ENCODE data around the gene L3MBTL4.
"Not testable (repeated sequence)": the region's sequence is repeated elsewhere in the genome, so short reads cannot be mapped to it uniquely, and the experiment has no call there.

L3MBTL4 gene

GRCh38 chr18:6205706-6206105 is 209.0 kb downstream of the L3MBTL4 start:
- H3K27ac ChIP-seq = no peak overlapping the region
- no peak for DNase-seq (ENCODE audit: low read depth, low spot score)

GRCh38 chr18:6204476-6204875 is 210.2 kb downstream of the L3MBTL4 start:
- no peak overlapping the region for H3K27ac ChIP-seq
- DNase-seq (ENCODE audit: low read depth, low spot score) = no peak

GRCh38 chr18:6203791-6204190 is 210.9 kb downstream of the L3MBTL4 start:
- no peak for DNase-seq (ENCODE audit: low read depth, low spot score)

GRCh38 chr18:6202861-6203260 is 211.8 kb downstream of the L3MBTL4 start:
- DNase-seq (ENCODE audit: low read depth, low spot score) = no peak

More at GRCh38 chr18:6203791-6204190, 210.9 kb downstream of the L3MBTL4 start:
- H3K27ac ChIP-seq = no peak overlapping the region

GRCh38 chr18:6200204-6200774 is 214.4 kb downstream of the L3MBTL4 start:
- no peak for DNase-seq (ENCODE audit: low read depth, low spot score)
- no peak overlapping the region for H3K27ac ChIP-seq

More at GRCh38 chr18:6202861-6203260, 211.8 kb downstream of the L3MBTL4 start:
- no peak overlapping the region for H3K27ac ChIP-seq

- no peak overlapping the region for H3K27ac ChIP-seq
- DNase-seq (ENCODE audit: low read depth, low spot score) = no peak
Observed at GRCh38 chr18:6199777-6200176, 214.9 kb downstream of the L3MBTL4 start.

- DNase-seq (ENCODE audit: low read depth, low spot score) = no peak
- no peak overlapping the region for H3K27ac ChIP-seq
Observed at GRCh38 chr18:6198585-6198984, 216.1 kb downstream of the L3MBTL4 start.

- no peak overlapping the region for H3K27ac ChIP-seq
- no peak for DNase-seq (ENCODE audit: low read depth, low spot score)
Observed at GRCh38 chr18:6194640-6195039, 220.1 kb downstream of the L3MBTL4 start.

GRCh38 chr18:6185782-6186181 is 228.9 kb downstream of the L3MBTL4 start:
- DNase-seq (ENCODE audit: low read depth, low spot score) = not testable (repeated sequence)

GRCh38 chr18:6174983-6175745 is 239.5 kb downstream of the L3MBTL4 start:
- no peak overlapping the region for H3K27ac ChIP-seq
- no peak for DNase-seq (ENCODE audit: low read depth, low spot score)

More at GRCh38 chr18:6185782-6186181, 228.9 kb downstream of the L3MBTL4 start:
- not testable (repeated sequence) for H3K27ac ChIP-seq

GRCh38 chr18:6170604-6171003 is 244.1 kb downstream of the L3MBTL4 start:
- H3K27ac ChIP-seq = no peak overlapping the region
- DNase-seq (ENCODE audit: low read depth, low spot score) = no peak

- no peak overlapping the region for H3K27ac ChIP-seq
Observed at GRCh38 chr18:6161549-6161948, 253.2 kb downstream of the L3MBTL4 start.

GRCh38 chr18:6159426-6159825 is 255.3 kb downstream of the L3MBTL4 start:
- H3K27ac ChIP-seq = no peak overlapping the region
- no peak for DNase-seq (ENCODE audit: low read depth, low spot score)

More at GRCh38 chr18:6161549-6161948, 253.2 kb downstream of the L3MBTL4 start:
- DNase-seq (ENCODE audit: low read depth, low spot score) = no peak

GRCh38 chr18:6158958-6159357 is 255.8 kb downstream of the L3MBTL4 start:
- no peak for DNase-seq (ENCODE audit: low read depth, low spot score)
- H3K27ac ChIP-seq = no peak overlapping the region

GRCh38 chr18:6156446-6156845 is 258.3 kb downstream of the L3MBTL4 start:
- H3K27ac ChIP-seq = no peak overlapping the region

GRCh38 chr18:6155707-6156106 is 259.0 kb downstream of the L3MBTL4 start:
- no peak for DNase-seq (ENCODE audit: low read depth, low spot score)

More at GRCh38 chr18:6156446-6156845, 258.3 kb downstream of the L3MBTL4 start:
- no peak for DNase-seq (ENCODE audit: low read depth, low spot score)

GRCh38 chr18:6150430-6150829 is 264.3 kb downstream of the L3MBTL4 start:
- no peak overlapping the region for H3K27ac ChIP-seq
- DNase-seq (ENCODE audit: low read depth, low spot score) = no peak

More at GRCh38 chr18:6155707-6156106, 259.0 kb downstream of the L3MBTL4 start:
- H3K27ac ChIP-seq = no peak overlapping the region

- DNase-seq (ENCODE audit: low read depth, low spot score) = no peak
- no peak overlapping the region for H3K27ac ChIP-seq
Observed at GRCh38 chr18:6146307-6146661, 268.4 kb downstream of the L3MBTL4 start.

- no peak for DNase-seq (ENCODE audit: low read depth, low spot score)
- H3K27ac ChIP-seq = no peak overlapping the region
Observed at GRCh38 chr18:6145645-6146306, 268.9 kb downstream of the L3MBTL4 start.

GRCh38 chr18:6139007-6139406 is 275.7 kb downstream of the L3MBTL4 start:
- DNase-seq (ENCODE audit: low read depth, low spot score) = no peak
- no peak overlapping the region for H3K27ac ChIP-seq

GRCh38 chr18:6135901-6136300 is 278.8 kb downstream of the L3MBTL4 start:
- DNase-seq (ENCODE audit: low read depth, low spot score); H3K27ac ChIP-seq: not testable (repeated sequence)
